GM21737 (cell line): ENCODE data around the gene UBE2O.

Experiments used
- ATAC-seq: cut with Tn5 transposase; IDR thresholded peaks from one replicate; pipeline ENCODE4 v1.9.1; 2021; ENCODE audit warnings: mild to moderate bottlenecking, moderate library complexity; ENCODE audit not compliant: unreplicated experiment

Gene UBE2O

DNA sequence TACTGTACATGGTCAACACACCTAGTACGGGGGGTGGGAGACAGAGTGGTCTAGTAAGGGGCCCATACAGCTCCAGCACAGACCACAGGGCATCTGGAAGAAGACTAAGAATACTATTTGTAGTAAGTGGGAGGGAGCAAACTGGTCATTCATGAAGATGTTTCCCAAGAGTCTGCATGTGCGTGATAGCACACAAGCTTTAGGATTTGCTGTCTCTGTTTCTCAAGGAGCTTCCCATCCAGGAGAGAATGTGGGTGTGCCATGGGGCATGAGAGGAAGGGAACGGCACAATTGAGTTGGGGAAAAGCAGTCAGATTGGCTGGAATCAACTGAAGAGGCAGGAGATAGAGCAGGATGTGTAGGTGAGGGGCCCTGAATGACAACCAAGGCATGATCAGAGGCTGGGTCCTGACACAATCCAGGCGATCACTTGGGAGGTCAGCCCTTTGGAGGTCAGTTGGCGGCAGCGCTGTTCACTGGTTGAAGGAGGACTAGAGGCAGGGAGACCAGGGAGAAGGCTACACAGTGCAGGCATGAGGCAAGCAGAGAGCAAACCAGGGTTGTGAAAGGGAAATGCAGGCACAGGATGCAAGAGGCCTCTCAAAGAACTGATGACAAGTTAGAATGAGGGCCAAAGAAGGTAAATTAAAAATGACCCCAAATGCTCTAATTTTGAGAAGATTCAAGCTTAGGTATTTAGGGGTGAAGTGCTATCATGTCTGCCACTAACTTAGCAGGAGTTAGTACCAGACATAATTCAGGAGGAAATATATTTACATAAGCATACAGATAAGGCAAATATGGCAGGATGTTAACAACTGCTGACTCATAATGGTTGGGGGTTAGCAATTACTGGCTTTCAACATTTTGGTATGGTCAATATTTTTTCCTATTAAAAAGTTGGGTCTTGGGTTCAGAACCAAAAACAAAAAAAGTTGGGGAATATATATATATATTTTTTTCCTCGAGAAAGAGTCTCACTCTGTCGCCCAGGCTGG, 10.3 kb downstream of the UBE2O start:
- no peak for ATAC-seq

DNA sequence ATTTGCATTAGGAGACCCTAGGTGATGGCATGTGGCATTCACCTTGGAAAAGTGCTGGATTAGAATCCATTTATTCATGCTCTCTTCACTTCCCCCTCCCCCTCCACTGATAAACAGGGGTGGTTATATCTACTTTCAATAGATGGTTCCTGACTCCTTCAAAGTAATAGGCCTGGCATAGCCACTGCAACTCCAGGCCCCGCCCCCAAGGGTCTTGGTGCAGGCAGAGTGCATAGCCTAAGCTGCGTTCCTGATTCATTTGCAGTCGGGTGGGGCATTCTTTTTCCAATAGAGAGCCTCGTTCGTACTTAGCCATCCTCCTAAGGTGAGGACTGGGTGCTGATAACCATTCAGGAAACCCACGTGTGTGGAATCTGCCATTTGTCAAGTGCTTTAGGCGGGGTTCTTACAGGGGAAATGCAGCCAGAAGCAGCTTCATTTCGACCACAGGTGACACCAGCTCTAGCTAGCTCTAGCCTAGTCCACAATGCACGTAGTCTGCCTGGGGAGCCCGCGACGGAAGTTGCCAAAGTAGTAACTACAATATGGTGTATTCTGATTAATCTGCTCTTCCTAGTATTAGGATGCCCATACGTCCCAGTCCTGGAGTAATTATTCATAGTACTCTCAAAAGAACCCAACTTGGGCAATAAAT, 11.1 kb downstream of the UBE2O start:
- no peak for ATAC-seq

- no peak for ATAC-seq
These were observed 12.1 kb downstream of the UBE2O start for GRCh38 chr17:76440751-76441362.

GRCh38 chr17:76439314-76439928, 13.5 kb downstream of the UBE2O start:
- no peak for ATAC-seq

DNA sequence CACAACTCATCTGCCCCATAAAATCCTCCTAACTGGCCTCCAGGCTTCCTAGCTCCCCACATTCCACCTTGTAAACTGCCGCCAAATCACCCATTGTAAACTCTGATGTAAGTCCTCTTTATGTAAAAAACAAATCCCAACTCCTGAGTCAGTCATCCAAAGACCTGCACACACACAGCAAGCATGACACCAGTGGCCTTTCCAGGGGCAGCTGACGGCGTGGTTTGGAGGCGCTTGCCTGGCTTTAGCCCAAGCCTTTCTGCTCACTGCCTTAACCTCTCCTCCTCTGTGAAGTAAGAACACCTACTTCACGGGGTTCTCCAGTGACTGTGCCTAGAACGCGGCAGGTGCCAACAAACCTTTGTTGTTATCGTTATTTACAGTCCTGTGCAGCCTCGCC, 14.0 kb downstream of the UBE2O start:
- ATAC-seq, result no peak

DNA sequence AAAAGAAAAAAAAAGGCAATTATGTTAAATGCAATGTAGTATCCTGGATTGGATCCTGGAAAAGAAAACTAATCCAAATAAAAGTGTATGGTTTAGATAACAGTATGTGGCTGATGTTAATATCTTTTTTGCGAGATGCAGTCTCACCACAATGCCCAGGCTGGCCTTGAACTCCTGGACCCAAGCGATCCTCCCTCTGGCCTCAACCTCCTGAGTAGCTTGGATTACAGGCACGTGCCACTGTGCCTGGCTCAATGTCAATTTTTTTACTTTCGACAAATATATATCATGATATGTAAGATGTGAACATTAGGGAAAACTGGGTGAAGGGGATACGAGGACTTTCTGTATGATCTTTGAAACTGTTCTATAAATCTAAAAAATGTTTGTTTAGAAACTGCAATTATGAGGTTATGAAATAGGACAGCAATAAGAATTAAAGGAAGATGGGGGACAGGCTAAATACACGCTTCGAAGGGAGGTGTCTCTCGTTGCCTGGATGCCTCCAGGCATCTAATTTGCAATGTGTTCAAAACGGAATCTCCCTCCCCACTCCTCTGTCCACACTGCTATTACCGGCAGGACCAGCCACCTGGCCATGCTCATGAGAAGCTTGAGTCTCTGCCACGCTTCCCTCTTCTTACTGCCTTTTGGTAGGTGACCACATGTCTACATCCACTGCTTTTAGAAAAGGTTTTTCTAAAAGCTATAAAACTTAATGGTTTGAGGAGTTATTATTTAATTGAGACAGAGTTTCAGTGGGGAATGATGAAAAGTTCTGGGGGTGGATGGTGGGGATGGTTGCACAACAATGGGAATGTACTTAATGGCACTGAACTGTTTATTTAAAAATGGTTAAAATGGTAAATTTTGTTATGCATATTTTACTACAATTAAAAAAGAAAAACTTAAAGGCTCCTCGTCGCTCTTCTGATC, 15.2 kb downstream of the UBE2O start:
- ATAC-seq, result no peak

DNA sequence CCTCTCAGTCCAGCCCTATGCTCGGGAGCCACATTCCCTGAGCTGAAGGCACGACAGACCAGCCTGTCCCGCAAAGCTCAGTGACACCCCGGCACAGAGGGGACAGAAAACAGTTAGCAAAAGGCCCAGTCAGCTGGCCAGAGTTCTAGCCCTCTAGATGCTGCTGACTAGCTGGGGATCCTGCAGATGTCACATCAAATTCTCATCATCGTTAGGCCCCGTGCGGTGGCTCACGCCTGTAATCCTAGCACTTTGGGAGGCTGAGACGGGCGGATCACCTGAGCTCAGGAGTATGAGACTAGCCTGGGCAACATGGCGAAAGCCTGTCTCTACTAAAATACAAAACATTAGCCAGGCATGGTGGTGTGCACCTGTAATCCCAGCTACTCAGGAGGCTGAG, 17.2 kb downstream of the UBE2O start:
- ATAC-seq, result no peak

- no peak for ATAC-seq
These were observed 18.1 kb downstream of the UBE2O start for GRCh38 chr17:76434870-76435269.

DNA sequence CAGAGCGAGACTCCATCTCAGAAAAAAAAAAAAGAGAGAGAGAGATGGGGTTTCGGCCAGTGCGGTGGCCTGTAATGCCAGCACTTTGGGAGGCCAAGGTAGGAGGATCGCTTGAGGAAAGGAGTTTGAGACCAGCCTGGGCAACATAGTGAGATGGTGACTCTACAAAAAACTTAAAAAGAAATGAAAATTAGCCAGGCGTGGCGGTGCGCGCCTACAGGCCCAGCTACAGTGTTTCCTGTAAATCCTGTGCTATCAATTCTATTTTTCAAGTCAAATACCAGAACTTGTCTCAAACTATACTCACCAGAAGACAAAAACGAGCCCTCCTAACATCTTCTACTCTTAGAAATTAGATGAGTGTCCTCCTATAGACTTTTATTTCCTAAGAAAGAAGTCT, 19.3 kb downstream of the UBE2O start:
- ATAC-seq, result no peak

GRCh38 chr17:76432712-76433336, 20.1 kb downstream of the UBE2O start:
- ATAC-seq, result no peak

- no peak for ATAC-seq
These were observed 20.9 kb downstream of the UBE2O start for GRCh38 chr17:76432004-76432403.

DNA sequence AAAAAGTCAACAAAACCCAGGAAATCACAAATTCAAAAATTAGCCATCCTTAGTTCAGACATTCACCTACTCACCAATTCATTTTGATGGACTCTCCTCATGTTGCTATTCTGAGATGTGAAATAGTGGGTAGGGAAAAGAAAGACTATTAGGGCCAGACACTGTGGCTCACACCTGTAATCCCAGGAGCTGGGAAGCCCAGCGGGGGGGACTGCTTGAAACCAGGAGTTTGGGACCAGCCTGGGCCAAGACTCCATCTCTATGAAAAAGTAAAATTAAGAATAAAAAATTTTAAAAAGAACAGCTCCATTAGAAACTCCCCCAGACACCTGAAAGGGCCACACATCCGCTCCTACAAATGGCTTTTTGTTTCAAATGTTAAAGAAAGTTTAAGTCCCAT, 21.4 kb downstream of the UBE2O start:
- no peak for ATAC-seq

GRCh38 chr17:76428511-76428910, 24.4 kb downstream of the UBE2O start:
- ATAC-seq, result no peak

- ATAC-seq, result no peak
These were observed 25.3 kb downstream of the UBE2O start for GRCh38 chr17:76427501-76428231.

DNA sequence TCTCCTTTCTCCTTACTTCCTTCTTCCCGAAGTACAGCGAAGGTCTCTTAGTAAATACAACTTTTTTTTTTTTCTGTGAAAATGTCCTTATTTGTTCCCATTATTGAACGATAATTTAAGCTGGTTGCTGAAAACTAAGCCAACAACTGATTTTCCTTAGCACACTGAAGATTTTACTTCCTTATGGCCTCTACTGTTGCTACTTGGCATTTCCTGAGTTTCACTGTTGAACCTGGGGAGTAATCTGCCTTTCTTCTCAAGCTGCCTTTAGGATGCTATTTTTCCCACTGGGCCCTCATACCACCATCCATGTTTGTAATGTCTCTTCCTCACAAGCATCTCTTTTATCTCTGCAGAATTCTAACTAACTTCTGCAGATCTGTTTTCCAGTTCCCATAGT, 26.1 kb downstream of the UBE2O start:
- ATAC-seq, result no peak

- no peak for ATAC-seq
These were observed 30.1 kb downstream of the UBE2O start for GRCh38 chr17:76422860-76423259.

DNA sequence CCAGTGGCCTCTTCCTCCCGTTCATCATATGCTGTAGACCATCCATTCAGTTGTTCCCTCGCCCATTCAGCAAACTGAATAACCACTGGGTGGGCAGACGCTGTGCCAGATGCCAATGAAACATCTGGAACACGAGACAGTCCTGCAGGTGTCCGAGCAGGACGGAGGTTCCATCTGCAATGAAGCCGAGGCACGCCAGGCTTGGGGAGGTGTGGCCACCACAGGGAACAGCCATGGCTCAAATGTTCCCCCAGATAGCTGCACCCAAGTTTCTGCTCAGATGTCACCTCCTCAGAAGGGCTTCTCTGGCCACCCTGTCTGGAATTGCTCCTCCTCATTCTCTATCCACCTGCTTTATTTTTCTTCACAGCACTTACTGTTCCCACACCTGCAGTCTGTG, 30.5 kb downstream of the UBE2O start:
- no peak for ATAC-seq

GRCh38 chr17:76421044-76421407, 31.9 kb downstream of the UBE2O start:
- ATAC-seq, result no peak

- no peak for ATAC-seq
These were observed 32.5 kb downstream of the UBE2O start for GRCh38 chr17:76420356-76421043.
